ENCODE results near the gene ATP13A3.

ATP13A3 gene

GRCh38 chr3:194375473-194376240, 111.1 kb downstream of the ATP13A3 start:
- TF ChIP-seq SNAI2 (CRISPR knock-in tag; IDR thresholded peaks at IDR 0.05) = no peak
- TF ChIP-seq BACH2 (CRISPR knock-in tag; IDR thresholded peaks at IDR 0.05; ENCODE audit: borderline replicate concordance) = no peak
- no peak for TF ChIP-seq POU6F1 (CRISPR knock-in tag; IDR thresholded peaks at IDR 0.05; ENCODE audit: borderline replicate concordance, low read depth)
- TF ChIP-seq ESRRG (CRISPR knock-in tag; IDR thresholded peaks at IDR 0.05) = no peak
- TF ChIP-seq ZNF565 (CRISPR knock-in tag; conservative IDR thresholded peaks at IDR 0.05; ENCODE audit: low read depth) = no peak
- TF ChIP-seq ZFP3 (CRISPR knock-in tag; IDR thresholded peaks at IDR 0.05) = no peak
- TF ChIP-seq TSHZ2 (CRISPR knock-in tag; IDR thresholded peaks at IDR 0.05) = no peak
- no peak for TF ChIP-seq ZFP30 (CRISPR knock-in tag; IDR thresholded peaks at IDR 0.05)
- no peak for ATAC-seq

- TF ChIP-seq RARB (CRISPR knock-in tag; IDR thresholded peaks at IDR 0.05) = no peak
- TF ChIP-seq CSDC2 (CRISPR knock-in tag; IDR thresholded peaks at IDR 0.05) = no peak
- no peak for TF ChIP-seq ISL1 (CRISPR knock-in tag; IDR thresholded peaks at IDR 0.05)
- TF ChIP-seq ARNTL (CRISPR knock-in tag; IDR thresholded peaks at IDR 0.05; ENCODE audit: borderline replicate concordance, low read depth) = no peak
- no peak for TF ChIP-seq TSHZ2 (CRISPR knock-in tag; IDR thresholded peaks at IDR 0.05)
- no peak for ATAC-seq
These were observed 111.9 kb downstream of the ATP13A3 start for GRCh38 chr3:194374935-194375334.

- TF ChIP-seq POU6F1 (CRISPR knock-in tag; IDR thresholded peaks at IDR 0.05; ENCODE audit: borderline replicate concordance, low read depth) (no peak), TCF4 (CRISPR knock-in tag; IDR thresholded peaks at IDR 0.05; ENCODE audit: borderline replicate concordance) (no peak), ZNF8 (CRISPR knock-in tag; IDR thresholded peaks at IDR 0.05) (no peak), ARNTL (CRISPR knock-in tag; IDR thresholded peaks at IDR 0.05; ENCODE audit: borderline replicate concordance, low read depth) (no peak), ESRRG (CRISPR knock-in tag; IDR thresholded peaks at IDR 0.05) (no peak), TOX (CRISPR knock-in tag; IDR thresholded peaks at IDR 0.05; ENCODE audit: borderline replicate concordance) (no peak)
These were observed 112.9 kb downstream of the ATP13A3 start for GRCh38 chr3:194373899-194374298.

GRCh38 chr3:194373028-194373427, 113.8 kb downstream of the ATP13A3 start:
- no peak for ATAC-seq
- TF ChIP-seq RARB (CRISPR knock-in tag; IDR thresholded peaks at IDR 0.05) (no peak), CREB5 (CRISPR knock-in tag; IDR thresholded peaks at IDR 0.05; ENCODE audit: low read depth) (no peak), ZC3H10 (CRISPR knock-in tag; IDR thresholded peaks at IDR 0.05) (no peak), POU6F1 (CRISPR knock-in tag; IDR thresholded peaks at IDR 0.05; ENCODE audit: borderline replicate concordance, low read depth) (no peak), BACH2 (CRISPR knock-in tag; IDR thresholded peaks at IDR 0.05; ENCODE audit: borderline replicate concordance) (no peak), CSRNP3 (CRISPR knock-in tag; IDR thresholded peaks at IDR 0.05) (no peak), CSDC2 (CRISPR knock-in tag; IDR thresholded peaks at IDR 0.05) (no peak), PATZ1 (CRISPR knock-in tag; IDR thresholded peaks at IDR 0.05; ENCODE audit: borderline replicate concordance) (no peak), SNAI2 (CRISPR knock-in tag; IDR thresholded peaks at IDR 0.05) (no peak)

More at GRCh38 chr3:194373899-194374298, 112.9 kb downstream of the ATP13A3 start:
- ATAC-seq = no peak
